NCI-H2081 (cell line): Measurements from ENCODE around the gene EVL.

Experiments used
- DNase-seq, 2 experiments: peaks; one replicate each; lab custom pipeline; 2025; lab: John Stamatoyannopoulos, UW

Gene EVL

DNA sequence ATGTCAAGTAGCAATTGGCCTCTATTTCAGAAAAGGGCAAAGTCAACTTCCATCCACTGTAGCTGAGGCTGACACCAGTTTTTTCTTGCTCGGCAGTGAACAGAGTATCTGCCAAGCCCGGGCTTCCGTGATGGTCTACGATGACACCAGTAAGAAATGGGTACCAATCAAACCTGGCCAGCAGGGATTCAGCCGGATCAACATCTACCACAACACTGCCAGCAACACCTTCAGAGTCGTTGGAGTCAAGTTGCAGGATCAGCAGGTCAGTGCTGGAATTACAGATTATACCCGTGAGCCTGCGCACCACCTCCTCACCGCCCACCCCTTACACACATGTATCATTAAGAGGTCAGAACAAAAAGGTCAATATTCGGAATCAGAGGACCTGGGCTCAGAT lies 19.4 kb downstream of the EVL start:
- DNase-seq = no peak

DNA sequence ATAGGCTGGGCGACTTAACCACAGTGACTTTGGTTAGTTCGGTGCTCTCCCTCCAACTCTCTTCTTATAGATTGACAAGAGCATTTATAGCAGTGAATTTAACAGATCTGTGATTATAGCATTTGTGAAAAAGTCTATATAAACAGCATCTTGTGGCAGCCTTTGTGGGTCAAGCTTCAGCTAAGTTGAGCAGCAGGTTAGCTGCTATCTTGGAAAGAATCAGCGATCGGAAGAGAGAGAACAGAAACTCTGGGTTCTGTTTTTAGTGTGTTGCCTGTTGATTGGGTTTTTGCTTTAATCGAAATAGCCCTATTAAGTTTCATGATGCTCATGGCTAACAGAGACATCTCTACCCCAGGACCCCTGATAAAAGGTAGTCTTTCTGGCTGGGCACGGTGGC lies 20.2 kb downstream of the EVL start:
- no peak for DNase-seq

DNA sequence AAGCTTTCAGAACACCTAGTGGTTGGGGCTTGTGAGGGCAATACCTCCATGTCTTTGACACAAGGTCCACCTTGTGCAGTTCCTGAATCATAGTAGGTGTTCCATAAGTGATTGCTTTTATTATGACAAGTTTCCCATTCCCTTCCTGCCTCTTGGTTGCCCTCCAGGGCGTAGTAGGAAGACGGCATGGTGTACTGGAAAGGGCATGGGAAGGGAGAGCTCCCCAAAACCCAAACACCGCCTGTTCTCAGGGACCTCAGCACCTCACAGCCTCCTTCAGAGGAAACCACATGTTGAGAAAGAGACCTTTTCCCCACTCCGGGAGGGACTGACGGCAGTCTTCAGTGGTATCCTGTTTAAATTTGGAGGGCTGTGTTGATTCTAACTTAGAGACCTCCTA lies 21.1 kb downstream of the EVL start:
- DNase-seq = no peak

DNA sequence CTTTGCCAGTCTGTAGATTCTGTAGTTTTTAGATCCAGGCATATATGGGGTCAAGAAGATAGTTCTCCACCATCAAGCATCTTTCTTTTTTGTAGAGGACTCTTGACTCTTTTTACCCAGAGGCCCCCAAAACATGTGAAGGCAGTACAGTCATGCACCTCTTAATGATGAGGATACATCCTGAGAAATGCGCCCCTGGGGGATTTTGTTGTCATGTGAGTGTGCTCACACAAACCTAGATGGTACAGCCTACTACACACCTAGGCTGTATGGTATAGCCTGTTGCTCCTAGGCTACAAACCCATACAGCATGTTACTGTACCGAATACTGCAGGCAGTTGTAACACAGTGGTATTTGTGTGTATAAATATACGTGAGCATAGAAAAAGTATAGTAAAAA lies 23.0 kb downstream of the EVL start:
- no peak for DNase-seq

DNA sequence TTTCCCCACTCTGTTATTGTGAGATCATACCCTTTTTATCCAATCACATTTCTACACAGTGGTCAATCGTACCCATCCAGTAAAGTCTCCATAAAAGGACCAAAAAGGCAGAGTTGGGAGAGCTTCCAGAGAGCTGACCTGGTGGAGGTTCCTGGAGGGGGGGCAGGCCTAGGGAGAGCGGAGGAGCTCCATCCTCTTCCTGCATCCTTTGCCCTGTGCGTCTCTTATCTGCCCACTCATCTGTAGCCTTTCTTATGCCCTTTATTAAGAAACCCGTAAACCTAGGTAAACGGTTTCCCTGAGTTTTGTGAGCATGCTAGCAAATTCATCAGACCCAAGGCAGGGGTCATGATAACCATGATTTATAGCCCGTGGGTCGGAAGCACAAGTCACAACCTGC lies 26.2 kb downstream of the EVL start:
- DNase-seq = no peak

DNA sequence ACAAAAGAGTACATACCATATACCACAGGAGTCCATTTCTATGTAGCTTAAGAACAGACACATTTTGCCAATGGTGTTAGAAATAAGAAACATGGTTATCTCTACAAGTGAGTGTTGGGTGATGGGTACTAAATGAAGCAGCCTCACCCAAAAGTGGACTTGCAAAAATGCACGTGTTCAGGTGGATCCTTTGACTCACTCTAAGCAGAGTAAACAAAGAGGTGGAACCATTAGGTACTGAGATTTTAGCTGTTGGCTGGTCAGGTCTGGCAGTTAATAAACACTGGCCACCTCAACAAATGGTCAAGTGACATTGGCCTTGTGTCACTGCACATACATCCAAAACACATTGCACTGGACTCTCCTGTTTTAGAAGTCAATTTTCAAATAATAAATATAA lies 27.6 kb downstream of the EVL start:
- no peak for DNase-seq

DNA sequence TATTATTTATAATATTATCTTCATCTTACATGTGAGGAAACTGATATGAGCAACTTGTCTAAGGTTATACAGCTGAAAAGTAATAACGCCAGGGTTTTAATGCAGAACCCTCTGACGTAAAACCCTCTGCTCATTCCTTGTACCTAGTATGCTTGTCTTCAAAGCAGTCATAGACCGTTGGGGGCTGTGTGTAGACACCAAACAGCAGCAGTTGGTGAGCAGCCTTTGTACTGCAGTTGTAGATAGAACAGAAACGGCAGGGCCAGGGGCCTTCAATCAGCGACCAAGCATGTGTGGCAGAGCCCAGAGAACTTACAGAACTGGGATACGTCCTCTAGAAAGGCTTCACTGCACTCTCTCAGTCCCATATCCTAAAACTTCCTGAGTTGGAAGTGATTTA lies 28.1 kb downstream of the EVL start:
- no peak for DNase-seq

DNA sequence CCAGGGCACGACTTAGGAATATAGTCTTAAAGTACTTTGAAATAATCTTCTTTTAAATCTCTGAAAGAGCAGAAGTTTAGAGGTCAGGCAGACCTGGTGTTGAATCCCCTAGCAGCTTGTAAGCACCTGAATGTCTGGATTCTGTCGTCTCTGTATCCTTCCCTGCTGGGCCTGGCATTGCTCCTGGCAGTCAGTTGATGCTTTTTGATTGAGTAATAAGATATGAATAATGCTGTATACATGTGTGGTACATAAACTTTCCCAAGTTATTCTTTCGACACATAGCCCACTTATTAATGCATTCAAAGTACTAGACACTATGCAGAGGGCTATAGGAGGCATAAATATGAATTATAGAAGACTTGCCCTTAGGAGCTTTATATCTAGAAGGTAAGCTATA lies 31.4 kb downstream of the EVL start:
- no peak for DNase-seq

DNA sequence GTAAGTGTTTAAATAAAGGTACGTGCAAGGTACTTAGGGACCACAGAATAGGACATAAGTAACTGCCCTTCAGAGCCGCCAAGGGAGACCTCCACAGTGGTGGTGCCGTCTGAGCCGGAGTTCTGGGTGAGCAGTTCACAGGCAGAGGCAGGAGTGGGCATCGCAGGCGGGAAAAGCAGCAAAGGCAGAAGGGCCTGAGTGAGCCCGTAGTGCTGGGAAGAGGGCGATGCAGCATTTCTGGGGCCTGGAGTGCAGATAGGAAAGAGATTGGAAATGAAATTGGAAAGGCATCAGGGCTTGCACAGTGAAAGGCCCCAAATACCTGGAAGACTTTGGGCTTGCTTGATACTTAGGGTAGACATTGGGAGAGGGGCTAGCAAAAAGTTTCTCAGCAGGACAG lies 32.9 kb downstream of the EVL start:
- DNase-seq = no peak

DNA sequence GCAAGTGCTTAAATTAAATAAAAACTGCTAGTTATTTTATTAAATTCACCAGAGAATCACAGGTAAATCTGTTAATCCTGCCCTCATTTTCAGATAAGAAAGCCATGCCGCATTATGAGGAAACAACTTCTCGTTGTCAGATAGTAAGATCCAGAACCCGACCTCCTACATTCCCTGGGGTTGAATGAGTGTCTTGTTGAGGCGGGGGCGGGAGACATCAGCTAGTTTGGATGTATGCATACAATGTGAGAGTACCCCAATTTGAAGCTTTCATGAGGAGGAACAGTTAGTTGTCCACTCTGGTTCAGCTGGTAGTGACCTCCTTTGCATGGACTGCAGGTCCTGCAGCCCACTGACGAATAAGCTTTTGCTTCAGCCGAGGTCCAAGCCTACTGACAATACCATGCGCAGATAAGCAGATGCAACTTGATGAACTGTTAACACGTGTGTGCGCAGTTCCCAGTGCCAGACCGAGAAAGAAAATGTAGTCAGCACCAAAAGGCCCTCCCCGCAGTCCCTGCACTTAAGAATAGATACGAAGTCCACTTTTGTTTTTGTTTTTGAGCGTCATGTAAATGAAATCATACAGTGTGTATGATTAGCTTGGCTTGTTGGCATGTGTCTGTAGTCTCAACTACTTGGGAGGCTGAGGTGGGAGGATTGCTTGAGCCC lies 34.9 kb downstream of the EVL start:
- no peak for DNase-seq

DNA sequence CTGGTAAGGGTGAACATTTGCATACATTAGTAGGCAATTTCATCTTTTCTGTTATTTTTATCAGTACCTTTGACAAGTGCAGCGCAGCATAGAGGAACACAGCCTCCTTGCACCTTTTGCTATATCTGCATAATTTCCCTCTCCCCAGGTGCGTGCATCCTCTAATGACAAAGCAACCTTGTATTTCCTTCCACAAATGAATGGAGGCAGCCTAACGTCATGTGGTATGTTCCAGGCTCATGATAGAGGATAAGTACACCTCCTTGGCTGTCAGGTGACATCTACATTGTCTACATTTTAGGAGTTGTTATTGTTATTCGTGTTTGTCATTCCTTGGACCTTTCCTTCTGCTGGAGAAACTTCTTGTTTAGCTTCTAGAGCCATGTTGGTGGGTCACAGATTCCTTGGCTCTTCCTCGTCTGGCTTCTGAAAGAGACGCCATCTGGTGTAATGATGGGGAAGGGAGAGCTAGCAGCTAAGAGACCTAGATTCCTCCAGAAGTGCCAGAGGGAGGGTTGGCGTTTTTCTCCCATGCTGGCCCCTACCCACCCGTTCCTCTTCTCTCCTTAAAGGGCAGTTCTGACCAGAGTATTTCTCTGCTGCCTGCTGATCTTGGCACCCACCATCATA lies 37.0 kb downstream of the EVL start:
- no peak for DNase-seq

DNA sequence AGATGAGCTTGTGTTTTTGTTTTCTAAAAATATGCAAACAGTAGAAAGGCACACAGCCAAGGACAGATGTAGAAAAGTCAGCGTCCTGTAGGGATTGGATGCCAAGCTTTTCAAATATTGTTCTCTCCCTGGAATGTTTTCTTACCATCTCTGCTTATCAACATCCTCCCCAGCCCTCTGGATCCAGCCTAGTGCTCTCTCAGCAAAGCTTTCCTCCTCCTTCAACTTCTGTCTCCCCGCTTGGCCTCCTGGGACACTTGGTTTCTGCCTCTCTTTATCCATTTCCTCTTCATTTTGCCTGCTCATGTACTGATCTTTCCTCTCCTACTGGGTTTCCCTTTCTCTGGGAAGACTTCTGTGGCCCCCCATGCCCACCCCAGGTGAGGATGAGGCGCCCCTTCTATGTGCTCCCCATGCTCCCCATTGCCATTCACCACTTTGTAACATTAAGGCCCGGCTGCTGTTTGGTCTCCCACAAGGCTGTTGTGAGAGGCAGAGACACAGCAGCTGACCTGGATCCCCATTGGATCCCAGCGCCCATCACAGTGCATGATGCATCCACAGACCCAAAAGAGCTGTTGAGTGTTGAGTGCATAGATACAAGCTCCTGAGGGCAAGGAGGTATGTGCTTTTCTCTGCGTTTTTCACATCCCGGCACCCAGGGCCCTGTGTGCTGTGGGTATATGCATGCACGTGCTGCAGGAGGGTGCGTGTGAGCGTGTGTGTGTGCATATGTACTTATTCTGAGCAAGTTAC lies 38.2 kb downstream of the EVL start:
- DNase-seq = no peak

DNA sequence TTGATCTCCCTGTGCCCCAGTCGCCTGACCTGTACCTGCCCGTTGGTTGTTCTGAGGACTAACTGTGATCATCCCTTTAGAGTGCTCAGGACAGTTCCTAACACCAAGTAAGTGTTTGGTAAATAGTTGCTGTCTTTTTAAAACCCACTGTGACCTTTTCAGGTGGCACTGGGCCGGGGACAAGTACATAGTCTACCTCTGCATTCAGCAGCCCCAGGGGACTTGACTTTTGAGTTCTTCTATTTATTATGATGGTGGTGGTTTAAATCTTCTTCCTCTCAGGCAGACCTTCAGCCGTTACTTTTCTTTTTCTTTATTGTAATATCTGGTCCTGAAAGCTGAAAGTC lies 38.8 kb downstream of the EVL start:
- DNase-seq = no peak

DNA sequence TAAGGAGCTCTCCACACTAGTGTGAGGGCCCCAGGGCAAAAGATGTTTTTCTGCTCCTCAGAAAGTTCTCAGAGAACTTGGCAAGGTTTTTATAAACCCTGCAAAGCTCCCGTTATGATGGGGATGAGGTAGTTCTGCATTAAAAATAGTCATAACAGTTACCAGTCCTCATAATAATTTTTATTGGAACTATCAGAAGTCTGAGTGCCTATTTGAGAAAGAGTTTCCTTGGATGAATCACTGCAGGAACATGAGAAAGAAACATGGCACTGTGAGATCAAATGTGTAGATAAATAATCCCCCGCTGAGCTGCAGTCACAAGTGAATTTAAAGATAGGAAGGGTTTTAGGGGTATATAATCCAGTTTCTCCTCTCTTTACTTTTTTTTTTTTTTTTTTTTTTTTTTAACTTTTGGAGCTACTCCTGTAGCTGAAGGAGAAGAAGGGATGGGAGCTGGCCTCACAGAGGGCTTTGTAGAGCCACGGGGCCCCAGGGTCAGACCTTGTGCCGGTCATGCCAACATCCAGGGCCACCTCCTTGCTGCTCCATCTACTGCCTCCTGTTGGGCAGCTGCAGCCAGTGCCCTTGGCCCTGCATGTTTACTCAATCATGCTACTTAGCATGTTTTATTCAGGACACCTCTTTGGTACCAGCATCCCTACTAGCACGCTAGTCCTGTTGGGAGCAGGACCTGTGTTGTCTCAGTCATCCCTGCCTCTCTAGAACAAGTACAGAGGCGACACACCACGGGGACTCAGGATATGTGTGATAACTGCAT lies 39.5 kb downstream of the EVL start:
- no peak for DNase-seq

DNA sequence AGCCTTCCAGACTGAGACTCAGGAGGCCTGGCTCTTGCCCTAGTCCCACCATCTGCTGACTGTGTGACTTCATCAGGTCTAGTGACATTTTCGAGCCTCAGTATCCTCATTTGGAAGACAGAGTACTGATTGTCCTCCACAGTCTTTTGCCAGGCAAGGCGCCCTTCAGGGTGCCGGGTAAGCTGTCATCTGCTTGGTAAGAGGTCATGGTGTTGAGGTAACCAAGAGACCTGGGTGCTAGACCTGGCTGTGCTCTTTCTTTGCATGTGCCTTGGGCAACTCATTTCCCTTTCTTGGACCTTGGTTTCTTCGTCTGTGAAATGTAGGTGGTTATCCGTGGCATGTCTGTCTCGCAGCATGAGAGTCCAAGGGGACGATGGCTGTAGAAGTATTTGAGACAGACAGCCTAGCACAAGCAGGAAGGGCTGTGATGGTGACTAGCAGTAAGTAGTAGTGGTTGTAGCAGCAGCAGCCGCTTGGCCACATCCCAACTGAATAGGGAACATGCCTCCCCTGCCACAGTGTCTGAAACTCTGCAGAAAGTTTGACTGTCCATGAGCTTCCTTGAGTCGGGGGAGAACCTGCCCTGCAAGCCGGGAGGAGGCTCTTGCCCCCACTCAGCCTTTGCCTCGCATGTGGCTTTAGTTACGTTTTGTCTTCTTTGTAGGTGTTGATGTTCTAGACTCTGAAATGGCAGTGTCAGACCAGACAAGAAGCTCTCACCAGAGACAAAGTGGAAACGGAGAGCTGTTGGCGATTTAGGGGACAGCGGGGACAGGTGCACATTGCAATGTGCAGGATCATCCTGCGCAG lies 40.3 kb downstream of the EVL start:
- no peak for DNase-seq

DNA sequence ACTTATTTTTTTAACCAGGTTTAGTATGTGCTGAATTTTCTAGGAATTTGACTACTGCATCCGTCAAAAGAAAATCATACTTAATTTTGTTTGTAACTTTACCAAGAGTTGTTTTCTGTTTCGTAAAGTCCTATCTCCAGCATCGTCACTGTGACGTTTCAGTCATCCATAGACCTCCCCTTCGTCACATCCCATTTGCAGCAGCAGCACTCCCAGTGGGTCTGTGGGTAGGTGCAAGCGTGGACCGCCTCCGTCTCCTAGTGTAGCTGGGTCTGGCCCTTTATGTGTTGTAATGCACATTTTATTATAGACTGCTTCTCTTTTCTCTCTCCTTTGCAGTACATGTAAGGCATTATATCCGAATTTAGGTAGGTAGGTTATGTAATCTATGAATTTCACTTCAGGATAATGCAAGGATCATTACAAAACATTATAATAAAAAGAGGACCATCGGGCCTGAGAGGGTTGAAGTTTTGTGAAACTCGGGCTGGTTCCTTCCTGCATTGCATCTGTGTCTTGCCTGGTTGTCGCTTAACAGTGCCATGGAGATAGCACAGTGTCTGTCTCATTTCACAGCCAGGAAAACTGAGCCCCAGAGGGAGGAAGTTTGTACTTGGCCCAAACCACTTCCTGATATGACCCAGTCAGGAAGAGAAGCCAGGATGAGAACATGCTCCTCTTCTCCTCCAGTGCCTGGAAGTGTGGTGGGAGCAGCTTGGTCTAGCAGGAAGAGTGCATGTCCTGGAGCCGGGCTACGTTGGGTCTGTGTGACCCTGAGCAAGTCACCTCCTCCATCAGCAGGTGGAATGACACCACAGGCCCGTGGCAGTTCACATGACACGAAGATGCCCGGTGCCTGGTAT lies 41.3 kb downstream of the EVL start:
- no peak for DNase-seq

DNA sequence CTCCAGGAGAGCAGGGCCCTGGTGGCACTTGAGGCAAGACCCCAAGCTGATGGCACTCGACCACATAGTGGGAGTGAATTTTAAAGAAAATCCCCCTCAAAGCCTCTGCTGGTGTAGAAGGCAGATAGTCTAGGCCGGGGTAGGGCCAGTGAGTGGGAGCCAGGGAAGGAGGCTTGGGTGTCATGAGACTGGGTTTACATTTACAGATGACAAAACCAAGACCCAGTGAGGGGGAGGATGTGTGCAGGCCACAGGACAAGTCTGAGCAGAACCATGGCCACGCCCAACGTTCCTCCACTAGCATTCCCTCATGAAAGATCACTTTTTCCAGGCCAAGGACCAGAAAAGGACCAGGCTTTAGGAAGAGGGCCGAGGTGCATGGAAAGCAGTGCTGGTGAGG lies 42.0 kb downstream of the EVL start:
- DNase-seq = no peak

DNA sequence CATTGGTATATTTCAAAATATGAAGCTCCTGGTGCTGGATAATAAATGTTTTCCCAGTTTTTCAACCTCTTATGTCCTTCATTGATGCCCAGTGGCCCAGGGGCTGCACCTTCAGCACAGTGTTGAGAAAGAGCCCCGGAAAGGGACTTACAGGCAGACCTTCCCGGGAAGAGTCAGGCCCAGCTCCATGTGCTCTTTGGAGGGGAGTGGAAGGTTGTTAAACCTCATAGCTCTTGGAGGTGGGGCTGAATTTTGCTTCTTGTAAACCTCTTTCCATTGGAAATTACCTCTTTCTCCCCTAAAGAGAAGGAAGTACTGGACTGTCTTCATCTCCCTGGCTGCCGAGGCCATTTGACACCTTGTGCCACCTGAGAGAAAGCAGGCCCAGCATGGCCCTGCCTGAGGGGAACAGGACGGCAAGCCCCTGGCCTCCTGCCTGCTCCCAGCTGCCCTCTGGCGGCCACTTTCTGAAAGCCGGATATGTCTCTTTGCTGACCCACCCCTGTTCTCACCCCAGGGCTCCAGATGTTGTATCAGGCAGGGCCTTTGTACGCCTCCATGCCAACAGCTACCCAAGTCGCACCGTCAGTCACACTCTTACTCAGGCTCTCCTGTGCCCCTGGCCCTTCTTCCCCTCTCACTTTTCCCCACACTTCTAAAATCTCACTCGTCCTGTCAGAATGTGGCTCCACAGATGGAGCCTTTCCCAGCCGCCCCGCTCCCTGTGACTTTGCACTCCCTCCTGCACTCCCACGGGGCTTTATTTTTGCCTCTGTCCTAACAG lies 43.0 kb downstream of the EVL start:
- DNase-seq = peak; percentile 68 to 77

DNA sequence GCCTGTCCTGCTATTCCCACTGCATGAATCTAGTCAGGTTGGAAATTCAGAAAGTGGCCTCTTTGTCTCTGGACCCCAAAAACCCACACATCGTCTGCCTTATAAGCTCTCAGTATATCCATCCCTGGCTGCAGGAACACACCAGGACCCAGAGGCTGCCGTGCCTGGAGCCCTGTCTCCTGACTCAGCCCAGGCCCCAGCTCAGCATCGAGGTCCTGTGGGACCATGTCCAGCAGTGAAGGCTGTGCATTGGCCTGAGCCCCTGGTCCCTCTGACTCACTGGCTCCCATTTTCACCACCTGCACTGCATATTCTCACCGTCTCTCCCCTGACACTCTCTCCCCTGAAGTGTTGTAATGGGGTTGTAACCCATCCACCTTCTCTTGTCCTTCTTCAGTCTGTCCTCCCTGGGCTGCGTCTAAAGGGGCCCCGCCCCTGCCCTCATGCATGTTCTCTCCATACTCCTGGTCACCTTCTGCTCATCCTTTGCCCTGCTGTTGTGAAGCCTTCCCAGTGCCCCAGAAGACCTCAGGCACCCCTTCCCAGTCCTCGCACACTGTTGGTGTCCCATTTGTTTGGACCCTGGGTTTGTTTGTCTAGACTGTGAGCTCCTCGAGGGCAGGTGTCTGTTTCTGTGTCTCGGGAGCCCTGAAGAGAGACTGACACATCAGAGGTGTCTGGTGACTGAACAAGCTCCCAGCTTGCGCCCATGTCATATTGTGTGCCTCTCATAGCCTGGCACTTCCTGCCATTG lies 43.8 kb downstream of the EVL start:
- DNase-seq = no peak

DNA sequence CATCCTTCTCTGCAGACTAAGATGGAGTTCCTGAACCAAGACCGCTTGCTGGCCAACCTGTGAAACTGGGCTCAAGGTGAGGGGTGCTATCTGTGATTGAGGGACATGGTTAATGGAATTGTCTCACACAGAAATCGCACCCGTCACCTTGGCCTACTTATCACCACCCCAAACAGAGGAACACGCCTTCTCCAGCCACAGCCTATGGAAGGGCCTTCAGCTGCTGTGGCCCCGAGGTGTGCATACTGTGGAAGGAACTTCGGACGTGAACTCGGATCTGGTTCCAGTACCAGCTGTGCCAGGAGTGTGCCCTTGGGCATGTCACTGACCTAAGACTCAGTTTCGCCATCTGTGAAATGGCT lies 44.4 kb downstream of the EVL start:
- no peak for DNase-seq
